NCI-H345 treated with DMSO at 0.1 percent for 48 hours (cell line): ENCODE results near the gene ZGPAT.

Experiments used
- DNase-seq: peaks from one replicate; lab custom pipeline; 2025; ENCODE audit not compliant: unreplicated experiment; lab: John Stamatoyannopoulos, UW

Gene ZGPAT

DNA sequence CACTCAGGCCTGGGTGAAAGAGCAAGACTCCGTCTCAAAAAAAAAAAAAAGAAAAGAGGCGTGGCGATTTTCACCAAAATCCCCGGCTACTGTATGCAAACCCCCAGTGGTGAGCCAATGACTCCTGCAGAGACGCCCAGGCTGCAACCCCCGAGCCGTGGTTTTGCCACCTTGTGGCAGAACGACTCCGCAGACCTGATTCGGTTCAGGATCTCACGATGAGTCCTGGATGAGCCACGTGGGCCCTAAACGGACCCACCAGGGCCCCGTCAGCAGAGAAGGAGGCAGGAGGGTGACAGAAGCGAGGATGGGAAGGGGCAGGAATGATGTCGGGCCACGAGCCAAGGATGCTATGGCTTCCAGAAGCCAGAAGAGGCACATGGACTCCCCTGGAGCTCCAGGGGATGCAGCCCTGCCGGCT lies 74.2 kb downstream of the ZGPAT start:
- no peak for DNase-seq

DNA sequence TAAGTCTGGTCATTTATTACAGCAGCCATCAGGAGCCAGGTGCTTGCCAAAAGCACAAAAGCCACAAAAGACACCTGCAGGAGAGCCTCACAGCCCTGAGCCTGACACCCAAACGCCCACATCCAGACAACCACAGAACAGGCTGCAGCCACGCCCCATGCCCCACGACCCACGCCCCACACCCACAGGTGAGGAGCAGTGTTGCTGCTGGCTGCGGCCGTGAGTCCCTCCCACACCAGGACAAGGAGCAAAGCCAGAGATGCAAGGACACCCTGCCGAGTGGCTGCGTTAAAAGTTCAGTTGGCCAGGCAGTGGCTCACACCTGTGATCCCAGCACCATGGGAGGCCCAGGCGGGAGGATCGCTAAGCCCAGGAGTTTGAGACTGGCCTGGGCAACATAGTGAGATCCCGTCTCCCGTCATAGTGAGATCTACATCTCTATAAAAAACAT lies 74.7 kb downstream of the ZGPAT start:
- no peak for DNase-seq

DNA sequence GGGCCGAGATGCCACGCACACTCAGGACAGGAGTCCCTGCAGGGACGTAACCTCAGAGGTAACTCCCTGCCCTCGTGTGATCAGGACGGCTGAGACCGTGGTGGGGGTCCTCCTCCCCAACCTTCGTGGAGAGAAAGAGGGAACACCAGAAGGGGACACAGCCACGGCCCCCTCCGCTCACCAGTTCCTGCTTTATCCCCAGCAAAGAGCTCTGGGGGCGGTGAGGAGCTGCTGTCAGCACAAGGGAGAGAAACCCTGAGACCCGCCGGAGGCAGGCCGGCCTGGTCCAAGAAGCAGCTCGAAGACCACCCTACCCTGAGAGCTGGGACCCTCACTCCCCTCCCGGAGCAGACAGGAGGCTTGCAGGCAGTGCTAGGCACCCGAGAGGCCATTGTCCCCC lies 76.1 kb downstream of the ZGPAT start:
- DNase-seq, result no peak

DNA sequence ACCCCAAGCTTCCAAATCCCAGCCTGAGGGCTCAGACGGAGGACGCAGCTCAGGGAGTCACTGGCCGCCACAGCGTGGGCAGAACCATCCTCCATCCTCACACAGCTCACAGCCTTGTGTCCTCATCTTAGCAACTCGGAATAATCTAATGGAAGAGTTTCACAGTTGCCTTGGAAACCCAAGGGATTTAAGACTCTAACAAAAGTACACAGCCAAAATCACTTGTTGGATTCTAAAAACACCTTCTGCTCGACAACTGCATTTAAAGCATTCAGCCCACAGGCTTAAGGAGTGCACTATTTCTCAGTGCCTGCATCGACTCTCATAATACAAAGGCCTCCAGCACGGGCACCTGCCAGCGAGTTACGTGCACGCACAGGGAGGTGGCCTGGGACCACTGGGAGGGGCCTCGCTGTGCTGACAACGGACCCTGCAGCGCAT lies 77.9 kb downstream of the ZGPAT start:
- DNase-seq, result no peak
